ENCODE data around the gene FMN1. TPM values are rescaled to one million over a fixed set of nuclear protein-coding genes. Genes with fewer than 3 reads are reported as not detected.
A peak's percentile ranks its signal among the peaks of the same experiment; 100 is the strongest.

FMN1 gene
- total RNA-seq, 1 donor from 2014 or later: 4.0 TPM

DNA sequence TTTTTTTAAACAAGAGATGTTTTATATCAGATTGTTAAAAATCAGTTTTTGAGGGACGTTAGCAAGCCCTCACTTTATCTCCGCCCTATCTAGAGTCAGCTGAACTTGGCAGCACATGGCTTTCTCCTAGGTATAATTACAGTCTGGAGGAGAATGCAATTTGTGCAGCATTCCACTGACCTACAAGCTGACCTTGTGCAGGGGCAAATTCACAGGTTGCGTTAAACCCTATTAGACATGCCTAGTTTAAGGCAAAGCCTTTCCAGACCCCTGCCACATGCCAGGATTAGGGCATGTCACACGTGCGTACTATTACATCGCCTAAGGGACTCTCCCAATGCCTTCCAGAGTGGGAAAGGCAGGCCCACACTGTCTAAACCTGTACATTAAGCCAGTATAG, 252.7 kb downstream of the FMN1 start:
- Mint-ChIP-seq H3K27me3 (ENCODE audit: low read depth) (no peaks in the 10 kb centered on the region), H3K4me1 (ENCODE audit: low read depth) (peaks cover 24% of the 10 kb centered on the region), H3K4me3 (ENCODE audit: unreplicated experiment) (no peak overlapping the region), H3K36me3 (ENCODE audit: low read depth) (no peaks in the 10 kb centered on the region), H3K27ac (ENCODE audit: unreplicated experiment) (peak overlapping the region; percentile 84), H3K9me3 (ENCODE audit: low read depth) (no peaks in the 10 kb centered on the region)
- TF ChIP-seq, protein P1, sequence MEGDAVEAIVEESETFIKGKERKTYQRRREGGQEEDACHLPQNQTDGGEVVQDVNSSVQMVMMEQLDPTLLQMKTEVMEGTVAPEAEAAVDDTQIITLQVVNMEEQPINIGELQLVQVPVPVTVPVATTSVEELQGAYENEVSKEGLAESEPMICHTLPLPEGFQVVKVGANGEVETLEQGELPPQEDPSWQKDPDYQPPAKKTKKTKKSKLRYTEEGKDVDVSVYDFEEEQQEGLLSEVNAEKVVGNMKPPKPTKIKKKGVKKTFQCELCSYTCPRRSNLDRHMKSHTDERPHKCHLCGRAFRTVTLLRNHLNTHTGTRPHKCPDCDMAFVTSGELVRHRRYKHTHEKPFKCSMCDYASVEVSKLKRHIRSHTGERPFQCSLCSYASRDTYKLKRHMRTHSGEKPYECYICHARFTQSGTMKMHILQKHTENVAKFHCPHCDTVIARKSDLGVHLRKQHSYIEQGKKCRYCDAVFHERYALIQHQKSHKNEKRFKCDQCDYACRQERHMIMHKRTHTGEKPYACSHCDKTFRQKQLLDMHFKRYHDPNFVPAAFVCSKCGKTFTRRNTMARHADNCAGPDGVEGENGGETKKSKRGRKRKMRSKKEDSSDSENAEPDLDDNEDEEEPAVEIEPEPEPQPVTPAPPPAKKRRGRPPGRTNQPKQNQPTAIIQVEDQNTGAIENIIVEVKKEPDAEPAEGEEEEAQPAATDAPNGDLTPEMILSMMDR (IDR thresholded peaks at IDR 0.05): no peak
- no peak for DNase-seq (ENCODE audit: low spot score)

DNA sequence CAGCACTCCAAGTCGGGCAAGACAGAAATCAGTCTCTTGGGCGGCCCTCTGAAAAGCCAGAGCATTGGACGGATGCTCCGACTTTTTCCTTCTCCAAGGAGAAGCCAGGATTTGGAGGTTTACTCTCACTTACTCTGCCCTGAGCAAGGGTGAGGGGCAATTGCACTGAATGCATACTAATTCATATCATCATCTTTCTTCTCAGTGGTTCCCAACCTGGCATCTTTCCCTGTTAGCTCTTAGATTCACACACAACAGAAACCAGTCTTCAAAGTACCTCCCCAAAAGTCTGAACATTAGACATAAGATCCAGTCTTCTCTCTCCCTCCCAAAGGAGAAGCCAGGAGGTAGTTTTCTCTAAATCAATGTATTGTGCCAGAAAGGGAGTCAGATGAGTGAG, 257.5 kb downstream of the FMN1 start:
- TF ChIP-seq, protein P1 (IDR thresholded peaks at IDR 0.05): no peak
- Mint-ChIP-seq H3K4me3 (ENCODE audit: unreplicated experiment) (no peak overlapping the region), H3K4me1 (ENCODE audit: low read depth) (peaks cover 19% of the 10 kb centered on the region), H3K27me3 (ENCODE audit: low read depth) (no peaks in the 10 kb centered on the region), H3K27ac (ENCODE audit: unreplicated experiment) (no peak overlapping the region), H3K9me3 (ENCODE audit: low read depth) (peaks cover 6% of the 10 kb centered on the region), H3K36me3 (ENCODE audit: low read depth) (peaks cover 5% of the 10 kb centered on the region)
- no peak for DNase-seq (ENCODE audit: low spot score)

DNA sequence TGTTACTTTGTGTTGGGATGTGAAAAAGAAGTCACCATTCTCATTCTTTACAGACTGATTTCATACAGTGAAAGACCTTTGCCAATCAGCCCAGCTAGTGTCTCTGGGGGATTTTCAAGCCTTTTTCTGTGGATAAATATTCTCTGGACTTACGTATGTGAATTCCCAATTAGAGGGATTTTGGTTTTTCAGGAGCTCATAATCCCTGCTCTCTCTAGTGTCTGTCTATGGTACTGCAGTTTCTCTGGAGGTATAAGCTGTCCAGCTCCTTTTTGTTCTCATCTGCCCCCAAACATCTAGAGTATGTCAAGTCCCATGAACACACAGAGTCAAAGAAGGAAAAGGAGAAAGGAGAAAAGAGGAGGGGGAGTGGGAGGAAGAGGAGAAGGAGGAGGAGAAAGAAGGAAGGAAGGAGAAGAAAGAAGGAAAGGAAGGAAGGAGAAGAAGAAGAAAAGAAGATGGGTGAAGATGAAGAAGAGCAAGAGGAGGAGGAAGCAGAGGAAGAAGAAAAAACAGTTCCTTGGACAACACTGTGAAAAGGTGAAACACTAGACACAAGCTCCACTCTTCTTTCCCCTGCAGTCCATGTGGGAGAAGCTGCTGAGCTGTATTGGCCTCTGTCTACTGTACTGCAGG, 258.1 kb downstream of the FMN1 start:
- H3K27me3 Mint-ChIP-seq (ENCODE audit: low read depth): no peaks in the 10 kb centered on the region
- no peak for DNase-seq (ENCODE audit: low spot score)
- peaks cover 7% of the 10 kb centered on the region for H3K36me3 Mint-ChIP-seq (ENCODE audit: low read depth)
- H3K27ac Mint-ChIP-seq (ENCODE audit: unreplicated experiment): no peak overlapping the region
- H3K9me3 Mint-ChIP-seq (ENCODE audit: low read depth): peaks cover 9% of the 10 kb centered on the region
- no peak overlapping the region for H3K4me3 Mint-ChIP-seq (ENCODE audit: unreplicated experiment)
- TF ChIP-seq, protein P1 (IDR thresholded peaks at IDR 0.05): peak; percentile 77
- peaks cover 14% of the 10 kb centered on the region for H3K4me1 Mint-ChIP-seq (ENCODE audit: low read depth)

DNA sequence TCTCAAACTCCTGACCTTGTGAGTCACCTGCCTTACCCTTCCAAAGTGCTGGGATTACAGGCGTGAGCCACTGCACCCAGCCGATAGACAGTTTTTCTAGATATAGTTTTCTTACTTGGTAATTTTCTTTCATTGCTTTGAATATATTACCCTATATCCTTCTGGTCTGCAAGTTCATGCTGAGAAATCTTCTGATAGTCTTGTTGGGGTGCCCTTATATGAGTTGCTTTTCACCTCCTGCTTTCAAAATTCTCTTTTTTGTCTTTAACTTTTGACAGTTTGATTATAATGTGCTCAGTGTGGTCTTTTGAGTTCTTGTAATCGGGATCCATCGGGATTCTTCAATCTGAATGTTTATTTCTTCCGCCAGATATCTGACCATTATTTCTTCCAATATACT, 259.4 kb downstream of the FMN1 start:
- TF ChIP-seq, protein P1 (IDR thresholded peaks at IDR 0.05): no peak
- H3K27ac Mint-ChIP-seq (ENCODE audit: unreplicated experiment): no peak overlapping the region
- H3K36me3 Mint-ChIP-seq (ENCODE audit: low read depth): peaks cover 8% of the 10 kb centered on the region
- H3K4me1 Mint-ChIP-seq (ENCODE audit: low read depth): peaks cover 11% of the 10 kb centered on the region
- DNase-seq (ENCODE audit: low spot score): no peak
- H3K9me3 Mint-ChIP-seq (ENCODE audit: low read depth): peaks cover 18% of the 10 kb centered on the region
- H3K4me3 Mint-ChIP-seq (ENCODE audit: unreplicated experiment): no peak overlapping the region
- H3K27me3 Mint-ChIP-seq (ENCODE audit: low read depth): no peaks in the 10 kb centered on the region

DNA sequence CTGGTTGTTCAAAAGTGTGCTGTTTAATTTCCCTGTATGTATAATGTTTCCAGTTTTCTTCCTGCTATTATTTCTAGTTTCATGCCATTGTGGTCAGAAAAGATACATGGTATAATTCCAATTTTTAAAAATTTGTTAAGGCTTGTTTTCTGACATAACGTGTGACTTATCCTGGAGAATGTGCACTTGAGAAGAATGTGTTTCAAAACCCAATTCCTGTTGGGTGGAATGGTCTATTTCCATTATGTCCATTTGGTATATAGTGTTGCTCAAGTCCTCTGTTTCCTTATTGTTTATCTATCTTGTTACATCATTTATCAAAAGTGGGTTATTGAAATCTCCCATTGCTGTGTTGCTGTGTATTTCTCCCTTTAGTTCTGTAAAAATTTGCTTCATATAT, 261.3 kb downstream of the FMN1 start:
- DNase-seq (ENCODE audit: low spot score): no peak
- Mint-ChIP-seq H3K4me1 (ENCODE audit: low read depth) (peaks cover 11% of the 10 kb centered on the region), H3K27me3 (ENCODE audit: low read depth) (no peaks in the 10 kb centered on the region), H3K27ac (ENCODE audit: unreplicated experiment) (no peak overlapping the region), H3K4me3 (ENCODE audit: unreplicated experiment) (no peak overlapping the region), H3K9me3 (ENCODE audit: low read depth) (peaks cover 18% of the 10 kb centered on the region), H3K36me3 (ENCODE audit: low read depth) (peaks cover 8% of the 10 kb centered on the region)
- TF ChIP-seq, protein P1 (IDR thresholded peaks at IDR 0.05): no peak

Data from chondrocyte (in vitro differentiated cells).